Measurements from ENCODE around the gene AOX1. TPM values are rescaled to one million over a fixed set of nuclear protein-coding genes. Genes with fewer than 3 reads are reported as not detected.

AOX1 gene
- total and polyA plus RNA-seq, 2 experiments from 2014 or later, result 1.4 to 5.0 TPM

DNA sequence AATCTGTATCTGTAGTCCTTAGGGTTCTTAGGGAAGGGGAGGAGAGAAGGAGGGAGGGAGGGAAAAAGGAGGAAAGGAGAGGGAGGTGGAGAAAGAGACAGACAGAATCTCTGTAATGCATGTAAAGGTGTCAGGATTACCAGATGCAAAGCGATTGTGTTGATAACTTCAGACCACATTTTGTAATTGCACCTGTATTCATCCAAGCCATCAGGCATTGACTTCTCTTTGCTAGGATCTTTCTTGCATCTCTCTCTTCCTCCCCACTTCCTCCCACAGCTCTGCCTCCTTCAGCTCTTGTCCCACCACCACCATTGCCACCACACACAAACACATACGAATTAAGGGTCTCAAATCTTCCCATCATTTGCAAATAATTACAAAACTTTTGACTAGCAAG lies 91.4 kb downstream of the AOX1 start (continued):
- TF ChIP-seq, protein P1, sequence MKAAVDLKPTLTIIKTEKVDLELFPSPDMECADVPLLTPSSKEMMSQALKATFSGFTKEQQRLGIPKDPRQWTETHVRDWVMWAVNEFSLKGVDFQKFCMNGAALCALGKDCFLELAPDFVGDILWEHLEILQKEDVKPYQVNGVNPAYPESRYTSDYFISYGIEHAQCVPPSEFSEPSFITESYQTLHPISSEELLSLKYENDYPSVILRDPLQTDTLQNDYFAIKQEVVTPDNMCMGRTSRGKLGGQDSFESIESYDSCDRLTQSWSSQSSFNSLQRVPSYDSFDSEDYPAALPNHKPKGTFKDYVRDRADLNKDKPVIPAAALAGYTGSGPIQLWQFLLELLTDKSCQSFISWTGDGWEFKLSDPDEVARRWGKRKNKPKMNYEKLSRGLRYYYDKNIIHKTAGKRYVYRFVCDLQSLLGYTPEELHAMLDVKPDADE (IDR thresholded peaks at IDR 0.05), result no peak
- TF ChIP-seq, protein P2, sequence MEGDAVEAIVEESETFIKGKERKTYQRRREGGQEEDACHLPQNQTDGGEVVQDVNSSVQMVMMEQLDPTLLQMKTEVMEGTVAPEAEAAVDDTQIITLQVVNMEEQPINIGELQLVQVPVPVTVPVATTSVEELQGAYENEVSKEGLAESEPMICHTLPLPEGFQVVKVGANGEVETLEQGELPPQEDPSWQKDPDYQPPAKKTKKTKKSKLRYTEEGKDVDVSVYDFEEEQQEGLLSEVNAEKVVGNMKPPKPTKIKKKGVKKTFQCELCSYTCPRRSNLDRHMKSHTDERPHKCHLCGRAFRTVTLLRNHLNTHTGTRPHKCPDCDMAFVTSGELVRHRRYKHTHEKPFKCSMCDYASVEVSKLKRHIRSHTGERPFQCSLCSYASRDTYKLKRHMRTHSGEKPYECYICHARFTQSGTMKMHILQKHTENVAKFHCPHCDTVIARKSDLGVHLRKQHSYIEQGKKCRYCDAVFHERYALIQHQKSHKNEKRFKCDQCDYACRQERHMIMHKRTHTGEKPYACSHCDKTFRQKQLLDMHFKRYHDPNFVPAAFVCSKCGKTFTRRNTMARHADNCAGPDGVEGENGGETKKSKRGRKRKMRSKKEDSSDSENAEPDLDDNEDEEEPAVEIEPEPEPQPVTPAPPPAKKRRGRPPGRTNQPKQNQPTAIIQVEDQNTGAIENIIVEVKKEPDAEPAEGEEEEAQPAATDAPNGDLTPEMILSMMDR (conservative IDR thresholded peaks at IDR 0.05; ENCODE audit: low read depth in 2 of 2), result no peak
- TF ChIP-seq ZNF114 (CRISPR knock-in tag; IDR thresholded peaks at IDR 0.05), result no peak
- TF ChIP-seq JUNB (IDR thresholded peaks at IDR 0.05; ENCODE audit: unreplicated experiment), result no peak
- TF ChIP-seq NANOG (IDR thresholded peaks at IDR 0.05; ENCODE audit: borderline replicate concordance), result no peak
- no peak for TF ChIP-seq POLR2AphosphoS5 (IDR thresholded peaks at IDR 0.05; ENCODE audit: low read depth)
- no peak for TF ChIP-seq STAT1 (IDR thresholded peaks at IDR 0.05; ENCODE audit: unreplicated experiment)

DNA sequence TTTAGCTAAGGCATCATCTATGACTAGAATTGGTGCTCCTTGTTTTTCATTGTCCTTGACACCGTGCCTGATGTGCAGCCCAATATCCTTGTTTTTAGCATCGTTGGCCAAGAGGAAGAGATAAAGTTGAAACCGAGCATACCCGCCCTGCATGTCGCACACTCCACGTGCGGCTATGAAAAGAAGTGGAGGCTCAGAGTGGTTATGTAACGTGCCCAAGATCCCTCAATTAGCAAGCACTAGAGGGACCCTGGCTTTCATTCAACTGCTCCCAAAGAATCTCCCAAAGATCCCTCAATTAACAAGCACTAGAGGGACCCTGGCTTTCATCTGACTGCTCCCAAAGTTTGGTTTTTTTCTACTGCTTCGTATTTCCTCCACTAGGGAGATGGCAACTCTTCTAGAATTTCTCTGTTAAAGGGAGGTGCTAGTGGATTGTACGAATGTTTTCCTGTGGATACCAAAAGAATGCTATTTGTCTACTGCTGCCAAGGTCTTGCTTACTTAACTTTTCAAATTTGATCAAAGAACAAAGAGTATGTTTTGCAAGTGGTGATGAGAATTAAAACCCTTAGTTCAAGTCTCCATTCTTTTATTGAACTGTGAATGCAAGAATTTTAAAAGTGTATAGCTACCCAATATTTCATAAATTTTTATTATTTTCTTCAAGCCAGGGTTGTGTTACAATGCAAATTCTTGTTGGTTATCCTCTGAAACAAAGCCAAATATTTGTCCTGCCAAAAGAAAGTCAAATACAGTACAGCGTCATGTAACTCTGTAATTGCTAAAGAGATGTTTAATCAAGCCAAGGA lies 92.1 kb downstream of the AOX1 start:
- no peaks in the 10 kb centered on the region for H3K9me3 Mint-ChIP-seq
- ATAC-seq (peak; percentile 71), DNase-seq (ENCODE audit: low spot score) (peak; percentile 52)
- Histone ChIP-seq H3K36me3 (ENCODE audit: insufficient read depth) (no peaks in the 10 kb centered on the region), H3K27ac (ENCODE audit: low read depth) (no peak overlapping the region), H2AFZ (no peak overlapping the region), H3F3A (replicated peaks; ENCODE audit: low read depth) (no peaks in the 10 kb centered on the region), H3K27me3 (ENCODE audit: insufficient read depth) (no peaks in the 10 kb centered on the region), H4K20me1 (replicated peaks; ENCODE audit: insufficient read depth) (no peaks in the 10 kb centered on the region), H3K4me1 (ENCODE audit: insufficient read depth) (no peaks in the 10 kb centered on the region), H3K79me2 (replicated peaks; ENCODE audit: insufficient read depth) (no peaks in the 10 kb centered on the region), H3K4me3 (no peak overlapping the region), H3K9me2 (ENCODE audit: insufficient read depth) (no peaks in the 10 kb centered on the region), H3K4me2 (no peak overlapping the region)
- H3K4me3 Mint-ChIP-seq, result no peak overlapping the region
- H3K36me3 Mint-ChIP-seq (ENCODE audit: low read depth), result no peaks in the 10 kb centered on the region
- H3K27ac Mint-ChIP-seq, result no peak overlapping the region
- no peak for TF ChIP-seq STAT1 (IDR thresholded peaks at IDR 0.05; ENCODE audit: unreplicated experiment)
- TF ChIP-seq, protein P2 (conservative IDR thresholded peaks at IDR 0.05; ENCODE audit: low read depth in 2 of 2), result peak in 1 of 2 experiments; percentile 6; a peak in 1 of 4 replicates
- H3K27me3 Mint-ChIP-seq (ENCODE audit: insufficient read depth, low read depth, poor library complexity), result no peaks in the 10 kb centered on the region
- H3K4me1 Mint-ChIP-seq, result no peaks in the 10 kb centered on the region; the same call in 2 of the 3 replicates

Measured in GM23338 (cell line).